GM21381 (cell line): Measurements from ENCODE around the gene RETN.
A peak's percentile ranks its signal among the peaks of the same experiment; 100 is the strongest.
"Not testable (repeated sequence)": the region's sequence is repeated elsewhere in the genome, so short reads cannot be mapped to it uniquely, and the experiment has no call there.

Experiments
- ATAC-seq: cut with Tn5 transposase; IDR thresholded peaks from one replicate; pipeline ENCODE4 v1.9.1; 2021; ENCODE audit warnings: mild to moderate bottlenecking, moderate library complexity; ENCODE audit not compliant: unreplicated experiment

Gene RETN

GRCh38 chr19:7637374-7638256 is 31.2 kb upstream of the RETN start:
- peak; percentile 21 for ATAC-seq

GRCh38 chr19:7638802-7639465 is 29.9 kb upstream of the RETN start:
- ATAC-seq, result no peak

- no peak for ATAC-seq
These were observed 28.9 kb upstream of the RETN start for GRCh38 chr19:7639863-7640348.

GRCh38 chr19:7640803-7641202 is 28.0 kb upstream of the RETN start:
- ATAC-seq, result no peak

- no peak for ATAC-seq
These were observed 27.3 kb upstream of the RETN start for GRCh38 chr19:7641290-7642276.

- no peak for ATAC-seq
These were observed 26.4 kb upstream of the RETN start for GRCh38 chr19:7642295-7643030.

- no peak for ATAC-seq
These were observed 25.8 kb upstream of the RETN start for GRCh38 chr19:7643031-7643415.

GRCh38 chr19:7643629-7644549 is 25.0 kb upstream of the RETN start:
- not testable (repeated sequence) for ATAC-seq

- no peak for ATAC-seq
These were observed 24.3 kb upstream of the RETN start for GRCh38 chr19:7644550-7644877.

GRCh38 chr19:7645163-7645562 is 23.7 kb upstream of the RETN start:
- ATAC-seq, result no peak

- no peak for ATAC-seq
These were observed 23.0 kb upstream of the RETN start for GRCh38 chr19:7645656-7646425.

GRCh38 chr19:7646426-7646700 is 22.5 kb upstream of the RETN start:
- ATAC-seq, result no peak

- ATAC-seq, result no peak
These were observed 21.7 kb upstream of the RETN start for GRCh38 chr19:7647156-7647555.

- no peak for ATAC-seq
These were observed 20.4 kb upstream of the RETN start for GRCh38 chr19:7648265-7649014.

- no peak for ATAC-seq
These were observed 18.7 kb upstream of the RETN start for GRCh38 chr19:7650148-7650547.

GRCh38 chr19:7652061-7652641 is 16.7 kb upstream of the RETN start:
- ATAC-seq, result no peak

GRCh38 chr19:7654401-7654800 is 14.4 kb upstream of the RETN start:
- no peak for ATAC-seq

- no peak for ATAC-seq
These were observed 13.3 kb upstream of the RETN start for GRCh38 chr19:7655581-7655980.
